T-cell (primary cell): ENCODE results near the gene TRIP12. TPM values are rescaled to one million over a fixed set of nuclear protein-coding genes. Genes with fewer than 3 reads are reported as not detected.

Experiments used
- ATAC-seq, 4 experiments: fragments of 200-7000 bp in 3 of 4; fragments of 150-1000 bp in 1 of 4; cut with Tn5 transposase; replicated peaks in 1 of 4; 1 replicate in 3 of 4; 2 replicates in 1 of 4; pipeline ENCODE4 v1.10.0; 2021; ENCODE audit warnings: moderate library complexity in 3 of 4, mild to moderate bottlenecking in 2 of 4, moderate number of reproducible peaks in 1 of 4
- CTCF ChIA-PET, 2 donors: fragments of 300-600 bp; sonication (Branson Sonifier 250); formaldehyde crosslinking; loops; one replicate each; lab custom pipeline; 2022; ENCODE audit warnings: antibody characterized with exemption in 2 of 2; lab: Charles Lee
- POLR2A ChIA-PET, 2 donors: fragments of 300-600 bp; sonication (Branson Sonifier 250); formaldehyde crosslinking; loops; one replicate each; lab custom pipeline; 2022; ENCODE audit warnings: antibody characterized with exemption in 2 of 2; lab: Charles Lee
- DNase-seq, 35 experiments: peaks; one replicate each; pipeline versions ENCODE4 v3.0.0 to v3.0.0-alpha.2; 2013 to 2023
- H3K27ac ChIP-seq: one replicate; pipeline ENCODE4 v1.5.1; 2013; ENCODE audit warnings: low read length
- H3K27me3 ChIP-seq, 2 experiments: replicated peaks in 1 of 2; 1 replicate in 1 of 2; 2 replicates in 1 of 2; pipeline versions ENCODE4 v1.6.1 to v1.7.0; 2013; ENCODE audit warnings: low read length in 1 of 2, mixed read lengths in 1 of 2; ENCODE audit not compliant: control insufficient read depth in 2 of 2, insufficient read depth in 2 of 2; ENCODE audit errors: extremely low read depth in 1 of 2
- H3K36me3 ChIP-seq, 2 donors: 1 replicate in 1 of 2; 2 replicates in 1 of 2; pipeline versions ENCODE4 v1.6.1 to v1.7.0; 2013; ENCODE audit warnings: low read length in 1 of 2; ENCODE audit not compliant: control insufficient read depth in 2 of 2, insufficient read depth in 1 of 2; ENCODE audit errors: extremely low read depth in 1 of 2
- H3K4me1 ChIP-seq, 2 experiments: 1 replicate in 1 of 2; 2 replicates in 1 of 2; pipeline versions ENCODE4 v1.6.1 to v1.7.0; 2013; ENCODE audit warnings: low read length in 2 of 2, mixed read lengths in 1 of 2; ENCODE audit not compliant: insufficient read depth in 2 of 2, control insufficient read depth in 1 of 2; ENCODE audit errors: extremely low read depth in 1 of 2
- H3K4me3 ChIP-seq, 2 donors: 1 replicate in 1 of 2; 2 replicates in 1 of 2; pipeline versions ENCODE4 v1.5.1 to v1.7.0; 2013; ENCODE audit warnings: mild to moderate bottlenecking in 2 of 2, low read length in 1 of 2, moderate library complexity in 1 of 2; ENCODE audit not compliant: control insufficient read depth in 1 of 2; ENCODE audit errors: extremely low read depth in 1 of 2
- H3K9me3 ChIP-seq: 2 replicates; pipeline ENCODE4 v1.7.0; 2013
- H3K27ac Mint-ChIP-seq, 2 donors: one replicate each; pipeline ENCODE4 v1.8.0; 2020 to 2021; ENCODE audit warnings: mild to moderate bottlenecking in 2 of 2, mixed read lengths in 2 of 2
- H3K27me3 Mint-ChIP-seq, 2 donors: one replicate each; pipeline ENCODE4 v1.8.0; 2021 to 2022; ENCODE audit warnings: mixed read lengths in 2 of 2
- H3K36me3 Mint-ChIP-seq: one replicate; pipeline ENCODE4 v1.8.0; 2021; ENCODE audit warnings: mixed read lengths
- H3K4me1 Mint-ChIP-seq, 3 donors: one replicate each; pipeline ENCODE4 v1.8.0; 2020 to 2022; ENCODE audit warnings: mixed read lengths in 3 of 3, mild to moderate bottlenecking in 1 of 3
- H3K4me3 Mint-ChIP-seq, 3 donors: one replicate each; pipeline ENCODE4 v1.8.0; 2020 to 2022; ENCODE audit warnings: mild to moderate bottlenecking in 3 of 3, mixed read lengths in 3 of 3, moderate library complexity in 3 of 3
- H3K9me3 Mint-ChIP-seq, 3 donors: one replicate each; pipeline ENCODE4 v1.8.0; 2020 to 2022; ENCODE audit warnings: mixed read lengths in 3 of 3
- WGBS: methylation state at CpG from one replicate; pipeline ENCODE4 v1.1.5; 2013; ENCODE audit warnings: missing lambda C conversion rate; ENCODE audit not compliant: insufficient coverage; 5-methylcytosine and 5-hydroxymethylcytosine counted together
- total RNA-seq, 35 experiments: library from RNA in 6 of 35; stranded (reverse) in 6 of 35; fragments of 120-200 nt in 1 of 35; gene quantifications; one replicate each; pipeline versions ENCODE4 v1.2.1 to v1.2.4 and lab custom pipeline; 2013 to 2026

The TRIP12 gene
- total RNA-seq, 5 donors from 2014 or later (not counting 1 experiment from before 2014, with no cell fraction given): 185 to 219 (median 192) TPM

- Mint-ChIP-seq H3K27ac (peak overlapping the region in 1 of 2 donors; percentile 66), H3K4me1 (peaks cover 78 to 88% (median 81%) of the 10 kb centered on the region in 3 donors), H3K4me3 (no peak overlapping the region), H3K27me3 (no peaks in the 10 kb centered on the region), H3K36me3 (peaks cover 19% of the 10 kb centered on the region), H3K9me3 (no peaks in the 10 kb centered on the region)
- WGBS: no CpG with 5 or more reads among the region's 2 CpGs
- Histone ChIP-seq H3K4me1 (peaks cover 13 to 15% of the 10 kb centered on the region in 2 experiments), H3K27ac (no peak overlapping the region), H3K27me3 (no peaks in the 10 kb centered on the region), H3K4me3 (no peak overlapping the region), H3K36me3 (peaks cover 0 to 11% of the 10 kb centered on the region in 2 donors), H3K9me3 (no peaks in the 10 kb centered on the region)
- CTCF ChIA-PET: no interaction called here
- DNase-seq: no peak
- ATAC-seq: no peak
- POLR2A ChIA-PET: no interaction called here
These were observed 7.6 kb downstream of the TRIP12 start for GRCh38 chr2:229914171-229914570.

- H3K4me1 Mint-ChIP-seq: peaks cover 61 to 73% (median 64%) of the 10 kb centered on the region in 3 donors
- Histone ChIP-seq H3K27ac (no peak overlapping the region), H3K4me3 (no peak overlapping the region)
These were observed 10.9 kb downstream of the TRIP12 start for GRCh38 chr2:229910832-229911412.

GRCh38 chr2:229910147-229910831 lies 11.5 kb downstream of the TRIP12 start:
- WGBS: no CpG with 5 or more reads among the region's 1 CpG
- ChIA-PET POLR2A (interaction anchor here (0.6 to 0.7 kb wide), 2 partner anchors 9 kb away, joined by 7 to 8 read pairs; no protein-coding TSS in a partner anchor), CTCF (interaction anchor here (0.6 to 3.5 kb wide), 10 partner anchors 11 to 128 kb away, joined by 3 to 67 read pairs (median 4); partner anchors contain the start of gene TRIP12 (in 1 of the 2))
- Histone ChIP-seq H3K9me3 (no peaks in the 10 kb centered on the region), H3K4me1 (peaks cover 10 to 15% of the 10 kb centered on the region in 2 experiments), H3K36me3 (peaks cover 5 to 10% of the 10 kb centered on the region in 2 donors), H3K27me3 (no peaks in the 10 kb centered on the region), H3K4me3 (no peak overlapping the region), H3K27ac (no peak overlapping the region)
- Mint-ChIP-seq H3K4me3 (peak overlapping the region in 1 of 3 donors; percentile 6), H3K27ac (peak overlapping the region; percentile 20 to 66), H3K9me3 (no peaks in the 10 kb centered on the region), H3K4me1 (peaks cover 62 to 74% (median 63%) of the 10 kb centered on the region in 3 donors), H3K36me3 (peaks cover 14% of the 10 kb centered on the region), H3K27me3 (no peaks in the 10 kb centered on the region)
- ATAC-seq: peak in 3 of 4 experiments; percentile 15 to 32 (median 17)
- no peak for DNase-seq

More at GRCh38 chr2:229910832-229911412, 10.9 kb downstream of the TRIP12 start:
- Mint-ChIP-seq H3K27me3 (no peaks in the 10 kb centered on the region), H3K27ac (peak overlapping the region; percentile 20 to 66), H3K9me3 (no peaks in the 10 kb centered on the region), H3K36me3 (peaks cover 14% of the 10 kb centered on the region), H3K4me3 (peak overlapping the region in 1 of 3 donors; percentile 6)
- 60% methylated on average over 1 of the region's 1 CpG for WGBS
- Histone ChIP-seq H3K9me3 (no peaks in the 10 kb centered on the region), H3K36me3 (peaks cover 5 to 8% of the 10 kb centered on the region in 2 donors), H3K27me3 (no peaks in the 10 kb centered on the region), H3K4me1 (peaks cover 10 to 15% of the 10 kb centered on the region in 2 experiments)
- DNase-seq (peak in 11 of 35 experiments; percentile 6 to 60 (median 17)), ATAC-seq (peak; percentile 63 to 79 (median 74))
- CTCF ChIA-PET: interaction anchor here (0.5 to 3.5 kb wide), 16 partner anchors 8 to 132 kb away, joined by 3 to 67 read pairs (median 4); partner anchors contain the start of gene TRIP12 (in 1 of the 2)
- POLR2A ChIA-PET: interaction anchor here in 1 of 2 donors (0.8 kb wide), 1 partner anchor 11 kb away, joined by 4 read pairs; the partner anchor contains the start of gene TRIP12

DNA sequence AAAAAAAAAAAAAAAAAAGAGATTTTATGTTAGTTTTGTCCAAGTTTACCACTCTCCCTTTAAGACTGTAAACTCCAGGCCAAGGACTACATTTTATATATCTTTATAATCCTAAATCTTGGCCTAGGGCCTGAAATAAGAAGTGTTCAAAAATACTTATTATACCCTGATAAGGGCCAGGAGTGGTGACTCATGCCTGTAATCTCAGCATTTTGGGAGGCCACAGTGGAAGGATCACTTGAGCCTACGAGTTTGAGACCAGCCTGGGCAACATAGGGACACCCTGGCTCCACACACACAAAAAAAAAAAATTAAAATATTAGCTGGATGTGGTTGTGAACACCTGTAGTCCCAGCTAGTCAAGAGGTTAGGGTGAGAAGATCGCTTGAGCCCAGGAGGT lies 12.7 kb downstream of the TRIP12 start:
- DNase-seq (no peak), ATAC-seq (no peak)
- no peak overlapping the region for H3K27ac Mint-ChIP-seq
- H3K9me3 ChIP-seq: no peaks in the 10 kb centered on the region
- H3K4me3 ChIP-seq: no peak overlapping the region
- no peak overlapping the region for H3K27ac ChIP-seq
- peaks cover 7 to 13% of the 10 kb centered on the region in 2 experiments for H3K4me1 ChIP-seq
- H3K36me3 ChIP-seq: peaks cover 5 to 10% of the 10 kb centered on the region in 2 donors
- CTCF ChIA-PET: interaction anchor here in 1 of 2 donors (0.7 kb wide), 1 partner anchor 711 kb away, joined by 4 read pairs; no protein-coding TSS in a partner anchor
- peaks cover 19% of the 10 kb centered on the region for H3K36me3 Mint-ChIP-seq
- H3K9me3 Mint-ChIP-seq: no peaks in the 10 kb centered on the region
- no peak overlapping the region for H3K4me3 Mint-ChIP-seq
- POLR2A ChIA-PET: no interaction called here
- no peaks in the 10 kb centered on the region for H3K27me3 Mint-ChIP-seq
- no peaks in the 10 kb centered on the region for H3K27me3 ChIP-seq
- H3K4me1 Mint-ChIP-seq: peaks cover 57 to 73% (median 62%) of the 10 kb centered on the region in 3 donors
- WGBS: 83% methylated on average over 1 of the region's 2 CpGs

- CTCF ChIA-PET: no interaction called here
- no CpG with 5 or more reads among the region's 2 CpGs for WGBS
- DNase-seq (no peak), ATAC-seq (no peak)
- no peaks in the 10 kb centered on the region for H3K27me3 ChIP-seq
- H3K9me3 ChIP-seq: no peaks in the 10 kb centered on the region
- H3K27me3 Mint-ChIP-seq: no peaks in the 10 kb centered on the region
- H3K4me3 Mint-ChIP-seq: no peak overlapping the region
- POLR2A ChIA-PET: no interaction called here
- H3K9me3 Mint-ChIP-seq: no peaks in the 10 kb centered on the region
- peaks cover 8 to 14% of the 10 kb centered on the region in 2 donors for H3K36me3 ChIP-seq
- peaks cover 21% of the 10 kb centered on the region for H3K36me3 Mint-ChIP-seq
- no peak overlapping the region for H3K27ac Mint-ChIP-seq
- no peak overlapping the region for H3K27ac ChIP-seq
- peaks cover 46 to 65% (median 49%) of the 10 kb centered on the region in 3 donors for H3K4me1 Mint-ChIP-seq
- H3K4me1 ChIP-seq: peaks cover 3 to 18% of the 10 kb centered on the region in 2 experiments
- H3K4me3 ChIP-seq: no peak overlapping the region
These were observed 16.2 kb downstream of the TRIP12 start for GRCh38 chr2:229905601-229906000.

DNA sequence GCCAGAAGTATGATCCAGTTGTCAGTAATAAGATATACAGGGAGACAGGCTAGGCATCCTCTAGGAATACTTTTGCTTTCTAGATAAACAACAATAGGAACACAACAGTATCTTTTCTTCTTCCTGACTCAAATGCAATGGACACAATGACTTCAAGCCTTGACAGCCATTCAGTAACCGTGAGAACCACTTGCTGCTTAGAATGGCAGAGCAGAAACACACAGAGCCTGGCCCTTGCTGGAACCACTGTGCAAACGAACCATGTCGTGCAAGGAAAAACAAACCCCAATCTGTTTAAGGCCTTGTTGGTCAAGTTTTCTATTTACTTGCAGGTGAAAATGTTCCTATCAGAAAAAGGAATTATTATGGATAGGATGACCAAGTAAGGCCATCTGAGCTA lies 18.8 kb downstream of the TRIP12 start:
- no peaks in the 10 kb centered on the region for H3K27me3 ChIP-seq
- peaks cover 2 to 21% of the 10 kb centered on the region in 2 experiments for H3K4me1 ChIP-seq
- Mint-ChIP-seq H3K9me3 (no peaks in the 10 kb centered on the region), H3K4me3 (no peak overlapping the region), H3K4me1 (peaks cover 57 to 72% (median 59%) of the 10 kb centered on the region in 3 donors), H3K36me3 (peaks cover 18% of the 10 kb centered on the region), H3K27ac (no peak overlapping the region), H3K27me3 (no peaks in the 10 kb centered on the region)
- WGBS: 100% methylated on average over 3 of the region's 3 CpGs
- peaks cover 3 to 12% of the 10 kb centered on the region in 2 donors for H3K36me3 ChIP-seq
- H3K9me3 ChIP-seq: no peaks in the 10 kb centered on the region
- DNase-seq: no peak
- no peak for ATAC-seq
- no peak overlapping the region for H3K4me3 ChIP-seq
- ChIA-PET POLR2A (no interaction called here), CTCF (interaction anchor here in 1 of 2 donors (0.6 to 1.0 kb wide), 3 partner anchors 9 to 108 kb away, joined by 3 to 8 read pairs (median 4); no protein-coding TSS in a partner anchor)
- H3K27ac ChIP-seq: no peak overlapping the region
